HEK293 (cell line): ENCODE measurements around the gene SLC6A1.

ENCODE experiments used
- CTCF ChIA-PET: fragments of 350-600 bp; formaldehyde crosslinking; extraction: SDS; loops from one replicate; lab custom pipeline; 2021; ENCODE audit warnings: antibody characterized with exemption; lab: Yijun Ruan, JAX
- POLR2A ChIA-PET: fragments of 300-600 bp; formaldehyde crosslinking; extraction: SDS; loops from one replicate; lab custom pipeline; 2020; ENCODE audit warnings: antibody characterized with exemption, inconsistent platforms; lab: Yijun Ruan, JAX
- H3K27ac ChIP-seq: fragments of 200-500 bp; sonication (Bioruptor generic); 2 replicates; pipeline ENCODE4 v1.5.1; 2014; ENCODE audit warnings: low read depth, low read length, control low read depth, inconsistent platforms; ENCODE audit errors: extremely low read depth
- H3K36me3 ChIP-seq, 2 experiments: fragments of 200-500 bp in 1 of 2; sonication (Bioruptor generic) in 1 of 2; 1 replicate in 1 of 2; 2 replicates in 1 of 2; pipeline ENCODE4 v1.5.1; 2014 to 2017; ENCODE audit warnings: inconsistent platforms in 2 of 2, low read length in 2 of 2; ENCODE audit not compliant: control insufficient read depth in 2 of 2, insufficient read depth in 1 of 2
- H3K4me1 ChIP-seq: fragments of 200-500 bp; sonication (Bioruptor generic); 2 replicates; pipeline ENCODE4 v1.5.1; 2014; ENCODE audit warnings: mild to moderate bottlenecking, low read length, inconsistent platforms; ENCODE audit not compliant: control insufficient read depth, insufficient read depth
- H3K4me3 ChIP-seq: 2 replicates; pipeline ENCODE4 v1.5.1; 2011; ENCODE audit warnings: low read depth, mild to moderate bottlenecking, control low read depth, low read length, moderate library complexity
- H3K9me3 ChIP-seq: fragments of 200-500 bp; sonication (Bioruptor generic); 2 replicates; pipeline ENCODE4 v1.5.1; 2014; ENCODE audit warnings: low read depth, low read length, inconsistent platforms; ENCODE audit not compliant: control insufficient read depth, insufficient read depth
- EGR2 ChIP-seq: fragments of 450-650 bp; formaldehyde crosslinking; IDR thresholded peaks from 2 replicates; pipeline ENCODE4 v1.5.1; 2016; ENCODE audit warnings: low read depth, missing biosample characterization, missing genetic modification characterization
- GLIS1 ChIP-seq: fragments of 450-650 bp; formaldehyde crosslinking; IDR thresholded peaks from 2 replicates; pipeline ENCODE4 v1.5.1; 2016; ENCODE audit warnings: missing biosample characterization, missing genetic modification characterization
- SP7 ChIP-seq: fragments of 450-650 bp; formaldehyde crosslinking; IDR thresholded peaks from 2 replicates; pipeline ENCODE4 v1.5.1; 2016; ENCODE audit warnings: missing biosample characterization, missing genetic modification characterization
- ZBTB10 ChIP-seq: fragments of 450-650 bp; formaldehyde crosslinking; IDR thresholded peaks from 2 replicates; pipeline ENCODE4 v1.5.1; 2016; ENCODE audit warnings: missing biosample characterization, missing genetic modification characterization
- ZFHX2 ChIP-seq: fragments of 450-650 bp; formaldehyde crosslinking; conservative IDR thresholded peaks from 2 replicates; pipeline ENCODE4 v1.5.1; 2016; ENCODE audit warnings: missing biosample characterization, missing genetic modification characterization
- ZIC2 ChIP-seq: fragments of 450-650 bp; formaldehyde crosslinking; IDR thresholded peaks from 2 replicates; pipeline ENCODE4 v1.5.1; 2016; ENCODE audit warnings: missing biosample characterization, missing genetic modification characterization
- ZNF146 ChIP-seq: fragments of 450-650 bp; formaldehyde crosslinking; IDR thresholded peaks from 2 replicates; pipeline ENCODE4 v1.5.1; 2016; ENCODE audit warnings: missing biosample characterization, missing genetic modification characterization
- ZNF362 ChIP-seq: fragments of 450-650 bp; formaldehyde crosslinking; IDR thresholded peaks from 2 replicates; pipeline ENCODE4 v1.5.1; 2016; ENCODE audit warnings: missing biosample characterization, missing genetic modification characterization
- ZNF366 ChIP-seq: fragments of 450-650 bp; formaldehyde crosslinking; conservative IDR thresholded peaks from 2 replicates; pipeline ENCODE4 v1.5.1; 2016; ENCODE audit warnings: missing biosample characterization, missing genetic modification characterization
- ZNF398 ChIP-seq: fragments of 450-650 bp; formaldehyde crosslinking; IDR thresholded peaks from 2 replicates; pipeline ENCODE4 v1.5.1; 2017; ENCODE audit warnings: missing biosample characterization, missing genetic modification characterization
- ZNF548 ChIP-seq: fragments of 450-650 bp; formaldehyde crosslinking; IDR thresholded peaks from 2 replicates; pipeline ENCODE4 v1.5.1; 2016; ENCODE audit warnings: missing biosample characterization, missing genetic modification characterization
- ZNF549 ChIP-seq: fragments of 450-650 bp; IDR thresholded peaks from 2 replicates; pipeline ENCODE4 v1.5.1; 2018; ENCODE audit warnings: missing biosample characterization, missing genetic modification characterization, mild to moderate bottlenecking, inconsistent platforms, moderate library complexity
- ZNF626 ChIP-seq: fragments of 450-650 bp; sonication (Bioruptor Pico); formaldehyde crosslinking; IDR thresholded peaks from 2 replicates; pipeline ENCODE4 v1.5.1; 2018; ENCODE audit warnings: missing biosample characterization, missing genetic modification characterization, inconsistent platforms
- ZNF654 ChIP-seq: fragments of 450-650 bp; formaldehyde crosslinking; IDR thresholded peaks from 2 replicates; pipeline ENCODE4 v1.5.1; 2016; ENCODE audit warnings: low read depth, missing biosample characterization, missing genetic modification characterization
- ZNF658 ChIP-seq: fragments of 450-650 bp; formaldehyde crosslinking; IDR thresholded peaks from 2 replicates; pipeline ENCODE4; 2016; ENCODE audit warnings: missing biosample characterization, missing genetic modification characterization
- ZNF777 ChIP-seq: fragments of 450-650 bp; formaldehyde crosslinking; IDR thresholded peaks from 2 replicates; pipeline ENCODE4 v1.5.1; 2017; ENCODE audit warnings: missing biosample characterization, missing genetic modification characterization, borderline replicate concordance
- ZNF792 ChIP-seq: fragments of 450-650 bp; formaldehyde crosslinking; IDR thresholded peaks from 2 replicates; pipeline ENCODE4 v1.5.1; 2016; ENCODE audit warnings: missing biosample characterization, missing genetic modification characterization
- TF ChIP-seq, protein P1 (sequence below): fragments of 450-650 bp; formaldehyde crosslinking; IDR thresholded peaks from 2 replicates; pipeline ENCODE4 v1.5.1; 2017; ENCODE audit warnings: missing biosample characterization, missing genetic modification characterization

Gene SLC6A1

GRCh38 chr3:10972072-10972782 lies 20.3 kb upstream of the SLC6A1 start:
- H3K9me3 ChIP-seq = no peaks in the 10 kb centered on the region
- ChIA-PET POLR2A (no interaction called here), CTCF (interaction anchor here (0.6 kb wide), 1 partner anchor 18 kb away, joined by 3 read pairs; no protein-coding TSS in a partner anchor)
- H3K27ac ChIP-seq = no peak overlapping the region
- no peaks in the 10 kb centered on the region for H3K36me3 ChIP-seq
- no peak overlapping the region for H3K4me3 ChIP-seq
- H3K4me1 ChIP-seq = no peaks in the 10 kb centered on the region
- no peak for TF ChIP-seq ZNF777 (tag by site-specific recombination)
- TF ChIP-seq ZIC2 (tag by site-specific recombination) = peak; percentile 95
- TF ChIP-seq, protein P1, sequence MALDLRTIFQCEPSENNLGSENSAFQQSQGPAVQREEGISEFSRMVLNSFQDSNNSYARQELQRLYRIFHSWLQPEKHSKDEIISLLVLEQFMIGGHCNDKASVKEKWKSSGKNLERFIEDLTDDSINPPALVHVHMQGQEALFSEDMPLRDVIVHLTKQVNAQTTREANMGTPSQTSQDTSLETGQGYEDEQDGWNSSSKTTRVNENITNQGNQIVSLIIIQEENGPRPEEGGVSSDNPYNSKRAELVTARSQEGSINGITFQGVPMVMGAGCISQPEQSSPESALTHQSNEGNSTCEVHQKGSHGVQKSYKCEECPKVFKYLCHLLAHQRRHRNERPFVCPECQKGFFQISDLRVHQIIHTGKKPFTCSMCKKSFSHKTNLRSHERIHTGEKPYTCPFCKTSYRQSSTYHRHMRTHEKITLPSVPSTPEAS (tag by site-specific recombination) = peak; percentile 70
- no peak for TF ChIP-seq ZNF366 (tag by site-specific recombination)
- 0 out of 2 replicates have a peak, but pooled peaks have one; percentile 8 for TF ChIP-seq GLIS1 (tag by site-specific recombination)
- TF ChIP-seq ZFHX2 (tag by site-specific recombination) = peak; percentile 98
- no peak for TF ChIP-seq ZNF626 (tag by site-specific recombination)
- TF ChIP-seq ZNF146 (tag by site-specific recombination) = no peak
- TF ChIP-seq ZNF658 (tag by site-specific recombination) = no peak
- no peak for TF ChIP-seq ZBTB10 (tag by site-specific recombination)
- no peak for TF ChIP-seq SP7 (tag by site-specific recombination)
- TF ChIP-seq EGR2 (tag by site-specific recombination) = peak; percentile 94
- TF ChIP-seq ZNF362 (tag by site-specific recombination) = no peak
- no peak for TF ChIP-seq ZNF398 (tag by site-specific recombination)

DNA sequence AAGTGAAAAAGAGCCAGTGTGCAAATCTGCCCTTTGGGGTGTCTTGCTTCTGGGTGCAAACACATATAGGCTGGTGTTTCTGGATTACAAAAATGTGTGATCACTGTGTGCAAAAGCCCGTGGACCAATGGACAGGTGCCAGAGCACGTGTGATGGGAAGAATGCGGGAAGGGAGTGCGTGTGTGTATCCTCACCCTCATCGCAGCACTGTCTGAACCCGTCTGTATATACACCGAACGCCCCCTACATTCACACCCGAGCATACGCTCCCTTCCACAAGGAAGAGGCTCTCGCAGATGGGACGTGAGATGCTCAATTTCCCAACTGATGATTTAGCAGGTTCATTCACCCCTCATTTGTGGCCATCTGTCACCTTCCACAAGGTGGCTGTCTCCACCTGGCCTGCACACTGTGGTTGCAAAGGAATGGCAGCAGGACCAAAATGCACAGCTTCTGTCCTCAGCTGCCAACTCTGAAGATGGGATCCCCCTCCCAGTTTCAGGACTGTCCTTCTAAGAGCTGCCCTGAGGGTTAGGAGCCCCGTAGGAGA lies 19.4 kb upstream of the SLC6A1 start:
- Histone ChIP-seq H3K4me1 (no peaks in the 10 kb centered on the region), H3K4me3 (no peak overlapping the region), H3K27ac (no peak overlapping the region), H3K9me3 (no peaks in the 10 kb centered on the region), H3K36me3 (no peaks in the 10 kb centered on the region)
- POLR2A ChIA-PET = no interaction called here
- CTCF ChIA-PET = interaction anchor here (0.5 to 1.3 kb wide), 3 partner anchors 12 to 87 kb away, joined by 3 to 5 read pairs (median 4); no protein-coding TSS in a partner anchor
- no peak for TF ChIP-seq ZNF548 (tag by site-specific recombination)
- no peak for TF ChIP-seq ZNF654 (tag by site-specific recombination)
- no peak for TF ChIP-seq ZNF792 (tag by site-specific recombination)
- TF ChIP-seq ZBTB10 (tag by site-specific recombination) = no peak
- TF ChIP-seq ZNF549 (tag by site-specific recombination) = no peak
